ENCODE measurements around the gene CYP26C1. TPM values are rescaled to one million over a fixed set of nuclear protein-coding genes. Genes with fewer than 3 reads are reported as not detected.

Gene CYP26C1
- total RNA-seq, 2 experiments from 2014 or later, result not detected

DNA sequence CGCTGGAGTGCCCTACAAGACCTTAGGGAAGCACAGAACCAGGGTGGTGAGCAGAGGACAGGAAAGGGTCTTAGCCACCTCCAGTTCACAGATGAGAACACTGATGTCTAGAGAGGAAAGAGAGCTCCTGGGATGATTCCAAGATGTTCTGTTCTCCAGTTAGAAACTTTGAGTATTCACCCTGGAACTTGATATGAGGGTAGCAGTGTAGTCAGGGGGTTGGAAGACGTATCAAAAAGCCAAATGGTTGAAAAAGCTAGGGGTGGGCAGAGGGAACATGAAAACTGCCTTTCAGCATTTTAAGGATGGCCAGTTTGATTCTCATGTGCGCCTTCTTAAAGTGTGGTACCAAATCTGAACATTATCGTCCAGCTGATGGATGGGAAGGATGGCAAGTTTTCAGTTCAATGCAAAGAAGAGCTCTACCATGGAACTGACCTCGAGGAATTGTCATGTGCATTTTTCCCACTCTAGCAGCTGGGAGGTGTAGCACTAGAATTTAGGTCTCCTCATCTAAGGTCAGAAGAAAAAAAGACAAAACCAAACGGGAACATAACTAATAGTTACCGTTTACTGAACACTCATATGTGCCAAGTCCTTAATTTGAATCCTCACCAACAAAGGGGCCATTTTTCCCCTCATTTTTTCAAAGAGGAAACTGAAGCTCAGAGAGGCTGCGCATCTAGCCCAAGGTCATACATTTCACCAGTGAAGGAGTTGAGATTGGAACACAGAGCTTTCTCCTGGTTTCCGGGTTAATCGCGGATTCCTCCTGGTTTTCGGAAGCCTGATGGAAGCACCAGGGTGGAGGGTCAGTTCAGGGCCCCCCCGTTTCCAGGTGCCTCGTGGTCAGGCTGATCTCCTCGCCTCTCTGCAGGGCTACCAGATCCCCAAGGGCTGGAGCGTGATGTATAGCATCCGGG lies 7.1 kb downstream of the CYP26C1 start:
- H3K4me1 Mint-ChIP-seq, result peaks cover 20% of the 10 kb centered on the region
- CTCF ChIA-PET, result interaction anchor here (1.6 kb wide), 1 partner anchor 12 kb away, joined by 4 read pairs; no protein-coding TSS in a partner anchor
- no peak for DNase-seq
- no peaks in the 10 kb centered on the region for H3K9me3 Mint-ChIP-seq
- H3K4me3 Mint-ChIP-seq, result no peak overlapping the region
- no peak overlapping the region for H3K27ac Mint-ChIP-seq
- H3K36me3 Mint-ChIP-seq (ENCODE audit: low read depth), result no peaks in the 10 kb centered on the region
- POLR2A ChIA-PET, result no interaction called here
- peaks cover 85% of the 10 kb centered on the region for H3K27me3 Mint-ChIP-seq

DNA sequence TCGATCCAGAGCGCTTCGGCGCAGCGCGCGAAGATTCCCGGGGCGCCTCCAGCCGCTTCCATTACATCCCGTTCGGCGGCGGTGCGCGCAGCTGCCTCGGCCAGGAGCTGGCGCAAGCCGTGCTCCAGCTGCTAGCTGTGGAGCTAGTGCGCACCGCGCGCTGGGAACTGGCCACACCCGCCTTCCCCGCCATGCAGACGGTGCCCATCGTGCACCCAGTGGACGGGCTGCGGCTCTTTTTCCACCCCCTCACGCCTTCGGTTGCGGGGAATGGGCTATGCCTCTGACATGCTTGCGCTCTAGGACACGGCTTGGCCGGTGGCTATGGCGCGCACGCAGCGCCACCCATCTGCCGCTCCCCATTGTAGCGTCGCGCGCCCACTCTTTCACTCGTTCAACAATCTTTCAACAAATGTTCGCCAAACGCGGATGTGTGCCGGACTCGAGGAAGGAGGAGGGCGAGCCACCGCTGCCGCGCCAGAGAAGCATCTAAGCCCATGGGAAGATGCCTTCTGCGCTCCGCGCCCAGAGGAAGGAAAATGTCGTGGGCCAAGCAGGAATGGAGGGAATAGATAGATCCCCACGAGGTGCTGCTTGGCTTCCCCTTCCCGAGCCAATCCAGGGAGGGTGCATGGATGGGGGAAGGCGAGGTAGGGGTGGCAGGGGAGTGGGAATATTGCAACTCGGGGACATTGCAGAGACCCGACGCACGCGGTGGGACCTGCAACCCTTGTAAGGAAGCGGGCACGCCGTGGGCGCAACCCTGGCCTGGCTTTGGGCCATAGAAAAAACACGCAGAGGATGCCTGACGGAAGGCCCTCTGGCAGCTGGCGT lies 8.0 kb downstream of the CYP26C1 start:
- Mint-ChIP-seq H3K27me3 (peaks cover 88% of the 10 kb centered on the region), H3K27ac (peak overlapping the region; percentile 16), H3K4me1 (peaks cover 21% of the 10 kb centered on the region), H3K9me3 (no peaks in the 10 kb centered on the region), H3K4me3 (no peak overlapping the region), H3K36me3 (ENCODE audit: low read depth) (no peaks in the 10 kb centered on the region)
- ChIA-PET CTCF (no interaction called here), POLR2A (no interaction called here)
- no peak for DNase-seq

DNA sequence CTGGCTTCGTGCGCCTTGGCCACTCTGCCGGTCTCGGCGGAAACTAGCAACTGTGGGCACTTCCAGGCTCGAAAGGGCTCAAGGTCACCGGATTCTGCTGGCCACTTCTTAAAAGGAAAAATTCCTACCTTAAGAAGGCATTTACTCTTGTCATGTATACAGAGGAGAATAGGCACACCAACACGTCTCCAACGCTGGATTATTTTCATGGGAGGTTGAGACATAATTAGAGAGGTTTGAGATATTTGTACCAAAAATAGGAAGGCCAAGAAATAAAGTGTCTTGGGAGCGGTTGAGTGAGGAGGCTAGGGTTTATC lies 8.6 kb downstream of the CYP26C1 start:
- no peaks in the 10 kb centered on the region for H3K36me3 Mint-ChIP-seq (ENCODE audit: low read depth)

DNA sequence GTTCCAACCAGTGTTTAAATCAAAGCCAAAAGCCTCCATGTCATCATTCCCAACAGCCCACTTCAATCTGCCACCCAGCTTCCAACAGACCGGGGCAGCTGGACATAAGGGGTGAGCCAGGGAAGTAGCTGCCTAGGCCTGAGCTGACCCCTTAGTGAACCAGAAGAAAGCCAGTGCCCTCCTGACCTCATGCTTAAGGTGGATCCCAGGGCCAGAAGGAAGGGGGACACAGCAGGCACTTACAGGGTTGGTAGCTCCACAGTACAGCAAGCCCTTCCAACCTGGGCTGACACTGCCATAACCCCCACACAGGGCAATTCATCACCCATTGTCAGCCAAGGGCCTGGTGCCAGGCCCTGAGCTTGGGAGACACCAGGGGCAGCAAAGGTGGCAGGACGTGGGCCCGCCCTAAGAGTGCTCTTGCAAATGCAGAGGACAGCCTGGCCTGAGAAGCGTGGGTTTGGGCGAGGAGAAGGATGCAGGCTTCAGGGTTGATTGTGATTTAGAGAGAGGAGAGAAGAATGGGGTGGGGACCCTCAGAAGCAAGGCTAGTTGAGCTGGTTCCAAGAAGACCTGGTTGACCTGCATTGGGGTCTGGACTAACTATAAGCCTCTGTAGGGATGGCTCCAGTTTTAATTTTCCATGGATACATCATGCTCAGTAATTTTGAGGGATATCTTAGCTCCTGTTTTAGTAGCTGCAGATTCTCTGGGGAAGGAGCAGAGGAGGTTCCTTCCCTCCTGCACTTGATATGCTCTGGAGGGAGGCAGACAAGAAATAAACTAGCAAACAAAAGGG lies 10.0 kb downstream of the CYP26C1 start:
- Mint-ChIP-seq H3K36me3 (ENCODE audit: low read depth) (no peaks in the 10 kb centered on the region), H3K9me3 (no peaks in the 10 kb centered on the region), H3K27me3 (peaks cover 87% of the 10 kb centered on the region), H3K4me1 (peaks cover 34% of the 10 kb centered on the region), H3K4me3 (no peak overlapping the region), H3K27ac (no peak overlapping the region)
- no peak for DNase-seq
- CTCF ChIA-PET, result interaction anchor here (1.1 to 1.4 kb wide), 2 partner anchors 8 to 9 kb away, joined by 3 to 5 read pairs; no protein-coding TSS in a partner anchor
- POLR2A ChIA-PET, result no interaction called here

More for the DNA sequence above, 8.6 kb downstream of the CYP26C1 start:
- Mint-ChIP-seq H3K9me3 (no peaks in the 10 kb centered on the region), H3K4me1 (peaks cover 21% of the 10 kb centered on the region), H3K27me3 (peaks cover 87% of the 10 kb centered on the region), H3K4me3 (no peak overlapping the region), H3K27ac (no peak overlapping the region)
- CTCF ChIA-PET, result no interaction called here
- POLR2A ChIA-PET, result no interaction called here
- no peak for DNase-seq

DNA sequence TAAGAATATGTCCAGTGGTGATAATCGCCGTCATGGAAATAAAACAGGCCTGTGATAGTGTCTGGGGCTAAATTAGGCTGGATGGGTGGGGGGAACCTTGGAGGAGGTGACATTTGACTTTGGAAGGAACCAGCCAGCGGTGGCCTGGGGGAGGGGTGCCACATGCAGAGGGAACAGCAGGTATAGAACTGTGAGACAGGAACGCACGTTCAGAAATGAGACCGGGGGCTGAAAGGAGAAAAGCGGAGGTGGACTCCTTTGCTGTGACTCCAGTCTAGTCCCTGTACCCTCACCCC lies 10.5 kb downstream of the CYP26C1 start:
- POLR2A ChIA-PET, result no interaction called here
- DNase-seq, result no peak
- Mint-ChIP-seq H3K9me3 (no peaks in the 10 kb centered on the region), H3K27ac (no peak overlapping the region), H3K36me3 (ENCODE audit: low read depth) (no peaks in the 10 kb centered on the region), H3K4me1 (peaks cover 38% of the 10 kb centered on the region), H3K27me3 (peaks cover 89% of the 10 kb centered on the region), H3K4me3 (no peak overlapping the region)
- CTCF ChIA-PET, result interaction anchor here (1.1 to 1.4 kb wide), 2 partner anchors 9 kb away, joined by 3 to 5 read pairs; no protein-coding TSS in a partner anchor

DNA sequence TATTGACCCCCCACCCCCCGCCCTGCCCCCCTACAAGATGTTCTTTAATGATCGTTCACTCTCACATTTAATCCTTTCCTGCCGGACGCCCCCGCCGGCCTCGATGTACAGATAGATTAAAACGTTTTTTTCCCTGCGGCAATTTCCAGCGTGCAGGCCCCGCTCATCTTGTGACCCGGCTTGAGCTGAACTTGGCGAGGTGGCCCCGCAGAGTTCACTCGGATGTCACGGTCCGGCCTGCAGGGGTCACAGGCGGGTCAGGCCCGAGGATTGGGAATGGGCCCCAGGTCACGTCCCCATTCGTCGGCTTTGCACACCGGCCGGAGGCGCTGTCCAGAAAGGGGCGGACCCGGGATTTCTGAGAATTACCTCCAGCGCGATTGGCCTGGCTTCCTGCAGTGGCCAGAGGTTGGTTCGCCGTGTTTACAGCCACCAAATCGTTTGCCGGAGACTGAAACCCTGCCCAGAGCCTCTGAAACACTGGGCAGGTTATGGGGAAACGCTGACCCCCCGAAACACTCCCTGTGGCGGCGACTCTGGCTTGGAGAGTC lies 11.2 kb downstream of the CYP26C1 start:
- no peak overlapping the region for H3K27ac Mint-ChIP-seq
- CTCF ChIA-PET, result interaction anchor here (1.4 kb wide), 1 partner anchor 8 kb away, joined by 3 read pairs; no protein-coding TSS in a partner anchor
- POLR2A ChIA-PET, result no interaction called here
- no peaks in the 10 kb centered on the region for H3K36me3 Mint-ChIP-seq (ENCODE audit: low read depth)
- H3K27me3 Mint-ChIP-seq, result peaks cover 90% of the 10 kb centered on the region
- H3K4me1 Mint-ChIP-seq, result peaks cover 38% of the 10 kb centered on the region
- no peaks in the 10 kb centered on the region for H3K9me3 Mint-ChIP-seq
- no peak for DNase-seq
- H3K4me3 Mint-ChIP-seq, result no peak overlapping the region

- H3K27ac Mint-ChIP-seq, result no peak overlapping the region
- CTCF ChIA-PET, result interaction anchor here (1.4 kb wide), 1 partner anchor 8 kb away, joined by 3 read pairs; no protein-coding TSS in a partner anchor
- no peak for DNase-seq
- no peaks in the 10 kb centered on the region for H3K36me3 Mint-ChIP-seq (ENCODE audit: low read depth)
- H3K27me3 Mint-ChIP-seq, result peaks cover 89% of the 10 kb centered on the region
- H3K9me3 Mint-ChIP-seq, result no peaks in the 10 kb centered on the region
- peaks cover 38% of the 10 kb centered on the region for H3K4me1 Mint-ChIP-seq
- POLR2A ChIA-PET, result no interaction called here
- H3K4me3 Mint-ChIP-seq, result peak overlapping the region; percentile 27
These were observed 11.7 kb downstream of the CYP26C1 start for GRCh38 chr10:93072225-93072712.

GRCh38 chr10:93072713-93073538 lies 12.3 kb downstream of the CYP26C1 start:
- Mint-ChIP-seq H3K4me3 (peak overlapping the region; percentile 41), H3K27me3 (peaks cover 88% of the 10 kb centered on the region), H3K4me1 (peaks cover 38% of the 10 kb centered on the region), H3K36me3 (ENCODE audit: low read depth) (no peaks in the 10 kb centered on the region), H3K9me3 (no peaks in the 10 kb centered on the region), H3K27ac (no peak overlapping the region)
- POLR2A ChIA-PET, result interaction anchor here (1.0 kb wide), 2 partner anchors 8 to 12 kb away, joined by 3 read pairs; partner anchors contain the start of gene CYP26C1
- CTCF ChIA-PET, result no interaction called here
- DNase-seq, result no peak

DNA sequence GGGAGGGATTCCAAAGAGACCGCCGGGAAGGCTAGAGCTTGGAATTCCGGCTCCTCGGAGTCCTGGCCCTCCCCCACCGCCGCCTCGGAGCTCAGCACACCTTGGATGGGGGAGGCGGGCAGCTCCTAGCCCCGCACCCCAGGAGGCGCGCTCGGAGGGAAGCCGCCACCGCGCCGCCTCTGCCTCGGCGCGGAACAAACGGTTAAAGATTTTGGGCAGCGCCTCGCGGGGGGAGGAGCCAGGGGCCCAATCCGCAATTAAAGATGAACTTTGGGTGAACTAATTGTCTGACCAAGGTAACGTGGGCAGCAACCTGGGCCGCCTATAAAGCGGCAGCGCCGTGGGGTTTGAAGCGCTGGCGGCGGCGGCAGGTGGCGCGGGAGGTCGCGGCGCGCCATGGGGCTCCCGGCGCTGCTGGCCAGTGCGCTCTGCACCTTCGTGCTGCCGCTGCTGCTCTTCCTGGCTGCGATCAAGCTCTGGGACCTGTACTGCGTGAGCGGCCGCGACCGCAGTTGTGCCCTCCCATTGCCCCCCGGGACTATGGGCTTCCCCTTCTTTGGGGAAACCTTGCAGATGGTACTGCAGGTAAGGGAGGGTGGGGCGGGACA lies 13.0 kb downstream of the CYP26C1 start, which contains the start of gene CYP26A1:
Gene CYP26A1, plus strand, starts transcription at position 355 of the 608 bp plus-strand sequence. Its CDS starts 42 bp downstream, at position 397.
- H3K36me3 Mint-ChIP-seq (ENCODE audit: low read depth), result no peaks in the 10 kb centered on the region
- no peak for DNase-seq
- no peak within 1 kb of the TSS for H3K27ac Mint-ChIP-seq
- peaks cover 36% of the 10 kb centered on the region for H3K4me1 Mint-ChIP-seq
- H3K27me3 Mint-ChIP-seq, result peaks cover 86% of the 10 kb centered on the region
- POLR2A ChIA-PET, result interaction anchor here (1.0 kb wide), 2 partner anchors 9 to 13 kb away, joined by 3 read pairs; partner anchors contain the start of gene CYP26C1
- no peaks in the 10 kb centered on the region for H3K9me3 Mint-ChIP-seq
- H3K4me3 Mint-ChIP-seq, result peak within 1 kb of the TSS; percentile 62
- CTCF ChIA-PET, result no interaction called here

DNA sequence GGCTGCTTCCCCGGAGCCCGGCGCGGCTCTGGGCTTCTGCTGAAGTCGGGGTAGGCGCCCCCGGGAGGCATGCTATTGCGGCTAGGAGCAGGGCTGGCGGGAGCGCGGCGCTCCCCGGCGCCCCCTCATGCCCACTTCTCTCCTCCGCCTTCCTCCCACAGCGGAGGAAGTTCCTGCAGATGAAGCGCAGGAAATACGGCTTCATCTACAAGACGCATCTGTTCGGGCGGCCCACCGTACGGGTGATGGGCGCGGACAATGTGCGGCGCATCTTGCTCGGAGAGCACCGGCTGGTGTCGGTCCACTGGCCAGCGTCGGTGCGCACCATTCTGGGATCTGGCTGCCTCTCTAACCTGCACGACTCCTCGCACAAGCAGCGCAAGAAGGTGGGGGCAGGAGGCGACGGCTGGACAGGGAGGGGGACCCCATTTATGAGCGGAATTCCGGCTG lies 13.6 kb downstream of the CYP26C1 start:
- H3K27ac Mint-ChIP-seq, result no peak overlapping the region
- peaks cover 34% of the 10 kb centered on the region for H3K4me1 Mint-ChIP-seq
- H3K9me3 Mint-ChIP-seq, result no peaks in the 10 kb centered on the region
- DNase-seq, result no peak
- no peaks in the 10 kb centered on the region for H3K36me3 Mint-ChIP-seq (ENCODE audit: low read depth)
- CTCF ChIA-PET, result interaction anchor here (1.5 kb wide), 1 partner anchor 12 kb away, joined by 6 read pairs; no protein-coding TSS in a partner anchor
- H3K4me3 Mint-ChIP-seq, result peak overlapping the region; percentile 62
- POLR2A ChIA-PET, result no interaction called here
- peaks cover 83% of the 10 kb centered on the region for H3K27me3 Mint-ChIP-seq

- Mint-ChIP-seq H3K9me3 (no peaks in the 10 kb centered on the region), H3K4me3 (peak overlapping the region; percentile 62), H3K27me3 (peaks cover 86% of the 10 kb centered on the region), H3K27ac (no peak overlapping the region), H3K4me1 (peaks cover 34% of the 10 kb centered on the region), H3K36me3 (ENCODE audit: low read depth) (no peaks in the 10 kb centered on the region)
- CTCF ChIA-PET, result interaction anchor here (1.5 kb wide), 1 partner anchor 12 kb away, joined by 6 read pairs; no protein-coding TSS in a partner anchor
- POLR2A ChIA-PET, result interaction anchor here (0.9 kb wide), 1 partner anchor 11 kb away, joined by 3 read pairs; no protein-coding TSS in a partner anchor
- DNase-seq, result no peak
These were observed 14.2 kb downstream of the CYP26C1 start for GRCh38 chr10:93074597-93075368.

All from activated CD4-positive, alpha-beta memory T cell treated with anti-CD3 and anti-CD28 coated beads, Interleukin-2, amount 10 ng/mL, durations not matched to agents 7 days and 5 days (primary cell).